Cardiac muscle cell (in vitro differentiated cells and primary cell): ENCODE results near the gene NUDCD2. TPM values are rescaled to one million over a fixed set of nuclear protein-coding genes. Genes with fewer than 3 reads are reported as not detected.
A peak's percentile ranks its signal among the peaks of the same experiment; 100 is the strongest.

Source experiments
- DNase-seq, 2 donors: peaks; one replicate each; pipeline versions ENCODE4 v3.0.0 to v3.0.0-alpha.2; 2010 to 2017; ENCODE audit warnings: low read depth in 1 of 2, low spot score in 1 of 2
- H3K27ac ChIP-seq: fragments of 200-600 bp; sonication (generic); 2 replicates; pipeline ENCODE4 v1.5.1; 2016
- H3K27me3 ChIP-seq: fragments of 200-600 bp; sonication (generic); 2 replicates; pipeline ENCODE4 v1.6.0; 2016; ENCODE audit warnings: control low read depth
- H3K36me3 ChIP-seq: fragments of 200-600 bp; sonication (generic); 2 replicates; pipeline ENCODE4 v1.5.1; 2016; ENCODE audit warnings: control low read depth
- H3K4me1 ChIP-seq: fragments of 200-600 bp; sonication (generic); 2 replicates; pipeline ENCODE4 v1.8.1; 2017; ENCODE audit warnings: low read depth, mild to moderate bottlenecking, mixed run types
- H3K4me3 ChIP-seq: fragments of 200-600 bp; sonication (generic); 2 replicates; pipeline ENCODE4 v1.5.1; 2016; ENCODE audit warnings: mild to moderate bottlenecking
- H3K9me3 ChIP-seq: fragments of 200-600 bp; sonication (generic); 2 replicates; pipeline ENCODE4 v1.5.1; 2017; ENCODE audit warnings: low read depth, mild to moderate bottlenecking, control low read depth
- polyA plus RNA-seq: library from polyadenylated mRNA; unstranded; fragments of >200 nt; fragmentation: Nextera tagmentation; extraction: Ambion mirVana; gene quantifications from 2 replicates; pipeline ENCODE4 v1.2.1, GENCODE V29; 2016
- total RNA-seq: library from RNA; depleted of rRNA; stranded (reverse); fragments of >200 nt; gene quantifications from 2 replicates; pipeline ENCODE4 v1.2.3, GENCODE V29; 2016
- TF ChIP-seq, protein P1 (sequence below): IDR thresholded peaks from 2 replicates; pipeline ENCODE4 v1.5.1; 2012; ENCODE audit warnings: low read depth, mild to moderate bottlenecking, low read length

The NUDCD2 gene
- total and polyA plus RNA-seq, 2 experiments from 2014 or later, result 16.5 to 78.6 TPM

GRCh38 chr5:163498886-163499285 lies 39.0 kb upstream of the NUDCD2 start:
- no peak overlapping the region for H3K4me3 ChIP-seq
- TF ChIP-seq, protein P1, sequence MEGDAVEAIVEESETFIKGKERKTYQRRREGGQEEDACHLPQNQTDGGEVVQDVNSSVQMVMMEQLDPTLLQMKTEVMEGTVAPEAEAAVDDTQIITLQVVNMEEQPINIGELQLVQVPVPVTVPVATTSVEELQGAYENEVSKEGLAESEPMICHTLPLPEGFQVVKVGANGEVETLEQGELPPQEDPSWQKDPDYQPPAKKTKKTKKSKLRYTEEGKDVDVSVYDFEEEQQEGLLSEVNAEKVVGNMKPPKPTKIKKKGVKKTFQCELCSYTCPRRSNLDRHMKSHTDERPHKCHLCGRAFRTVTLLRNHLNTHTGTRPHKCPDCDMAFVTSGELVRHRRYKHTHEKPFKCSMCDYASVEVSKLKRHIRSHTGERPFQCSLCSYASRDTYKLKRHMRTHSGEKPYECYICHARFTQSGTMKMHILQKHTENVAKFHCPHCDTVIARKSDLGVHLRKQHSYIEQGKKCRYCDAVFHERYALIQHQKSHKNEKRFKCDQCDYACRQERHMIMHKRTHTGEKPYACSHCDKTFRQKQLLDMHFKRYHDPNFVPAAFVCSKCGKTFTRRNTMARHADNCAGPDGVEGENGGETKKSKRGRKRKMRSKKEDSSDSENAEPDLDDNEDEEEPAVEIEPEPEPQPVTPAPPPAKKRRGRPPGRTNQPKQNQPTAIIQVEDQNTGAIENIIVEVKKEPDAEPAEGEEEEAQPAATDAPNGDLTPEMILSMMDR, result no peak
- H3K4me1 ChIP-seq, result peaks cover 7% of the 10 kb centered on the region
- no peaks in the 10 kb centered on the region for H3K9me3 ChIP-seq
- H3K27ac ChIP-seq, result no peak overlapping the region
- no peaks in the 10 kb centered on the region for H3K27me3 ChIP-seq
- no peaks in the 10 kb centered on the region for H3K36me3 ChIP-seq
- peak in 1 of 2 donors; percentile 86 for DNase-seq

GRCh38 chr5:163497315-163497714 lies 37.4 kb upstream of the NUDCD2 start:
- H3K27me3 ChIP-seq, result no peaks in the 10 kb centered on the region
- no peak overlapping the region for H3K4me3 ChIP-seq
- H3K36me3 ChIP-seq, result no peaks in the 10 kb centered on the region
- DNase-seq, result no peak
- H3K27ac ChIP-seq, result no peak overlapping the region
- peaks cover 1% of the 10 kb centered on the region for H3K4me1 ChIP-seq
- H3K9me3 ChIP-seq, result no peaks in the 10 kb centered on the region
- TF ChIP-seq, protein P1, result no peak

- peak in 1 of 2 donors; percentile 31 for DNase-seq
- Histone ChIP-seq H3K4me3 (no peak overlapping the region), H3K27me3 (no peaks in the 10 kb centered on the region), H3K4me1 (no peaks in the 10 kb centered on the region), H3K9me3 (no peaks in the 10 kb centered on the region), H3K36me3 (no peaks in the 10 kb centered on the region), H3K27ac (no peak overlapping the region)
- TF ChIP-seq, protein P1, result no peak
Observed at GRCh38 chr5:163496286-163496685, 36.4 kb upstream of the NUDCD2 start.

GRCh38 chr5:163489745-163490075 lies 29.8 kb upstream of the NUDCD2 start:
- Histone ChIP-seq H3K4me1 (no peaks in the 10 kb centered on the region), H3K27ac (no peak overlapping the region), H3K9me3 (no peaks in the 10 kb centered on the region), H3K36me3 (no peaks in the 10 kb centered on the region), H3K27me3 (no peaks in the 10 kb centered on the region), H3K4me3 (no peak overlapping the region)
- TF ChIP-seq, protein P1, result no peak
- DNase-seq, result no peak

- Histone ChIP-seq H3K36me3 (peaks cover 2% of the 10 kb centered on the region), H3K27ac (no peak overlapping the region), H3K4me1 (no peaks in the 10 kb centered on the region), H3K9me3 (no peaks in the 10 kb centered on the region), H3K4me3 (no peak overlapping the region), H3K27me3 (no peaks in the 10 kb centered on the region)
- TF ChIP-seq, protein P1, result peak; percentile 57
- DNase-seq, result peak in 1 of 2 donors; percentile 74
Observed at GRCh38 chr5:163489055-163489744, 29.3 kb upstream of the NUDCD2 start.
